ENCODE measurements around the gene PJVK.

Gene PJVK

GRCh38 chr2:178436662-178437061 lies 14.5 kb upstream of the PJVK start:
- no peak overlapping the region for H3K27ac ChIP-seq
- TF ChIP-seq CTCF (conservative IDR thresholded peaks at IDR 0.05): no peak
- no peak for TF ChIP-seq ZFX (IDR thresholded peaks at IDR 0.05)

GRCh38 chr2:178441426-178441825 lies 9.8 kb upstream of the PJVK start:
- H3K27ac ChIP-seq: no peak overlapping the region

GRCh38 chr2:178448968-178449661 lies 2.1 kb upstream of the PJVK start:
- TF ChIP-seq CTCF (conservative IDR thresholded peaks at IDR 0.05) (no peak), ZFX (IDR thresholded peaks at IDR 0.05) (no peak)
- H3K27ac ChIP-seq: no peak overlapping the region

More at GRCh38 chr2:178441426-178441825, 9.8 kb upstream of the PJVK start:
- no peak for TF ChIP-seq ZFX (IDR thresholded peaks at IDR 0.05)
- TF ChIP-seq CTCF (conservative IDR thresholded peaks at IDR 0.05): no peak

- H3K27ac ChIP-seq: peak overlapping the region; percentile 93
- TF ChIP-seq ZFX (IDR thresholded peaks at IDR 0.05) (no peak), CTCF (conservative IDR thresholded peaks at IDR 0.05) (no peak)
Observed at GRCh38 chr2:178449700-178450523, 1.3 kb upstream of the PJVK start.

- H3K27ac ChIP-seq: peak overlapping the region; percentile 93
- no peak for TF ChIP-seq ZFX (IDR thresholded peaks at IDR 0.05)
- no peak for TF ChIP-seq CTCF (conservative IDR thresholded peaks at IDR 0.05)
Observed at GRCh38 chr2:178450524-178450773, 729 bp upstream of the PJVK start.

GRCh38 chr2:178452334-178452733 lies 1.2 kb downstream of the PJVK start:
- TF ChIP-seq ZFX (IDR thresholded peaks at IDR 0.05): no peak
- no peak for TF ChIP-seq CTCF (conservative IDR thresholded peaks at IDR 0.05)
- H3K27ac ChIP-seq: peak overlapping the region; percentile 93; the same call in 1 of the 2 replicates

- H3K27ac ChIP-seq: no peak overlapping the region
- no peak for TF ChIP-seq ZFX (IDR thresholded peaks at IDR 0.05)
- TF ChIP-seq CTCF (conservative IDR thresholded peaks at IDR 0.05): no peak
Observed at GRCh38 chr2:178452870-178453269, 1.7 kb downstream of the PJVK start.
